Measurements from ENCODE around the gene DAB1. TPM values are rescaled to one million over a fixed set of nuclear protein-coding genes. Genes with fewer than 3 reads are reported as not detected.

The DAB1 gene
- total RNA-seq: not detected

DNA sequence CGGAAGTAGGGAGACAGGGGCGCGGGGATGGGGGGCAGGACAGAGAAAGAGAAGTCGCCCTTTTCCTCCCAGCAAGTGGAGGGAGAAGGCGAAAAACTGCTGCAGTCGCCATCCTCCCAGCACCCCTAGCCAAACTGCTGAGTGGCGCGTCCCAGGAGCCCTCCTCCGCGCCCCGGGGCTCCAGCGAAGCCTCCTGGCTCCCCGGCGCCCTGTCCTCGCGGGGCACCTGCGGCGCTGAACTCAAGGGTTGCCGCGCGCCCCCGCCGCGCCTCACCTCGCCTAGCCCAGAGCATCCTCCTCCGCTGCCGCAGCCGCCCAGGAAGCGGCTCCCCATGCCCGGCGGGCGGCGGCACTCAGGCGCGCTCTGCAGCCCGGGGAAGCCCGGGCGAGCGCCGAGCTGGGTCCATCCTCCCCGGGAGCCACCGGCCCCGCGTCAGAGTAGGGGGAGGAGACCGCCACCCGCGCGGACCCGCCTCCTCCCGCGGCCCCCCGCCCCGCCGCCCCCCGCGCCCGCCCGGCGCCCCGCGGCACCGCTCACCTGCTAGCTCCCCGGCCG lies at the start of gene DAB1:
DAB1 (minus strand) TSS at position 405 of the 556 bp plus-strand sequence. CDS start 133,030 bp downstream, outside the sequence.
- DNase-seq (no peak), ATAC-seq (peak; percentile 41)
- Mint-ChIP-seq H3K36me3 (ENCODE audit: insufficient read depth) (no peaks in the 10 kb centered on the region), H3K4me3 (peak within 1 kb of the TSS; percentile 26), H3K4me1 (ENCODE audit: low read depth) (peaks cover 2% of the 10 kb centered on the region), H3K27me3 (ENCODE audit: low read depth) (peaks cover 60% of the 10 kb centered on the region), H3K9me3 (no peaks in the 10 kb centered on the region)

DNA sequence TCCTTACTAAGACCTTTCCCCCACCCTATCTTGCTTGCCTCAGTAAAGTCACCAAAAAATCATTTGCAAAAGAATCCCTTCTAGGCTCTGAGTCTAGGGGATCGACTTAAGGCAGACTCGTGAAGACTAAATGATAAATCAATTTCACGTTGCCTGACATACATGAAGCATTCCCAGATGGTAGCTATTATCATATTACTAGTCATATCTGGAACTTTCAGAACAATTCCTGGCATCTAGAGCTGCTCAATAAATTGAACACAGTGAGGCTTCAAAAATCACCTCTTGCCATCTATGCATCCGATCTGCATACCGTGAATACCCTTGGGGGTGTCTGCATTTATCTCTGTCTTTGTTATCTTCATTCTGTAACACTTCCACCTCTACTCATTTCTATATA lies 49.6 kb upstream of the DAB1 start:
- DNase-seq (no peak), ATAC-seq (no peak)
- Mint-ChIP-seq H3K27me3 (ENCODE audit: low read depth) (no peaks in the 10 kb centered on the region), H3K4me1 (ENCODE audit: low read depth) (no peaks in the 10 kb centered on the region), H3K4me3 (no peak overlapping the region), H3K9me3 (no peaks in the 10 kb centered on the region), H3K36me3 (ENCODE audit: insufficient read depth) (no peaks in the 10 kb centered on the region)

GRCh38 chr1:57471995-57472394 lies 48.1 kb upstream of the DAB1 start:
- DNase-seq: no peak
- H3K9me3 Mint-ChIP-seq: peaks cover 3% of the 10 kb centered on the region
- ATAC-seq: no peak
- no peak overlapping the region for H3K4me3 Mint-ChIP-seq
- no peaks in the 10 kb centered on the region for H3K27me3 Mint-ChIP-seq (ENCODE audit: low read depth)
- no peaks in the 10 kb centered on the region for H3K36me3 Mint-ChIP-seq (ENCODE audit: insufficient read depth)
- no peaks in the 10 kb centered on the region for H3K4me1 Mint-ChIP-seq (ENCODE audit: low read depth)

DNA sequence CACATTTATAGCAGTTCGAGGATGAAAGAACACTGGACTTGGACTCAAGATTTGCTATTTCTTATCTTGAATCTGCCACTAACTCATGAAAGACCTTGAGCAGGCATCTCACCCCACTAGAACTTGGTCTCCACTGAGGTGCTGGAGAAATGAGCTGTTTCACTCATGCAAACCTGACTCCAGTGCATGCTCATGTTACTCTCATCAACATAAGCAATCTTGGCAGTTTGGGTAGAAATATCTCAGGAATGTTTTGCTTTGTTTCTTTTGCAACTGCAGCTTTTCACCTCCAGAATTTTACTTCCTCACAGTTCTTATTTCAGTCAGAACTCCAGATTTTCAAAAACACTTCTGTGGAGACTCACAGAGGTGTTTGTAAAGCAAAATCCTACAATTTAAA lies 46.2 kb upstream of the DAB1 start:
- Mint-ChIP-seq H3K27me3 (ENCODE audit: low read depth) (no peaks in the 10 kb centered on the region), H3K36me3 (ENCODE audit: insufficient read depth) (no peaks in the 10 kb centered on the region), H3K4me1 (ENCODE audit: low read depth) (no peaks in the 10 kb centered on the region), H3K4me3 (no peak overlapping the region), H3K9me3 (peaks cover 3% of the 10 kb centered on the region)
- DNase-seq: no peak
- no peak for ATAC-seq

DNA sequence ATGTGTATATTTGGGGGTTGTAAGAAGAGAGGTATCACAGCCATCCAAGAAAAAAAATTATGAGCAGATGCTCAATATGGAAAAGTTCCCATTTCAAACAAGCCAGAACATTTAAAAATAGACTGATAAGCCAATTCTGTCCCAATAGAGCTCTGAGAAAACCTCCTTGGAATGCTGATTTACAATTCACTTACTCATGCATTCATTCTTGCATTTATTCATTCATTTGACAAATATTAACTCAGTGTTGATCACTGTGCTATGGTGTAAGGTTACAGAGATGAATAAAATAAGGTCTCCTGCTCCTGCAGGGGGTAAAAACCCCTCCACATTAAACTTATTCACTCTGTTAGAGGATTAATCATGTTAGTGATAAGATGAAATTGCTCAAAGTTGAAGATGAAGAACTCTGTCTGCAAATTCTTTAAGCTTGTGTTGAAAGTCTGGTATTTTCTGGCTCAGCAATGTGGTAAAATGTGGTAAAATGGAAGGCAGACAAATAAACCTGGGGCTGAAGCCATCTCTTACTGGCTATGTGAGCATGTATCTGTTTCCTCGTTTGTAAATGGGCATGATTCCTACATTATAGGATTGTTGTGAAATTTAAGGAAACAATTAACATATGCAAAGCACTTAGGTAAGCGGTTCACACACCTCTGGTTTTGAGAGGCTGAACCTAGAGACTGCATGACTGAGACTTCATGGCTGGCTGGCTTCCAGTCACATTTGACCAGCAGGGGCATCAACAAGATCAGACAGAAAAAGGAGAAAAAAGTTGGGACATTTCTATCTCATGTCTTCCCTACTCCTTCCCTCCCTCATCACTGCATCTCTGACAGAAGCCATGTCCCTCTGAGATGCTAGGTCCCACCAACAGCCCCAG lies 45.0 kb upstream of the DAB1 start:
- no peaks in the 10 kb centered on the region for H3K4me1 Mint-ChIP-seq (ENCODE audit: low read depth)
- no peaks in the 10 kb centered on the region for H3K36me3 Mint-ChIP-seq (ENCODE audit: insufficient read depth)
- H3K27me3 Mint-ChIP-seq (ENCODE audit: low read depth): no peaks in the 10 kb centered on the region

DNA sequence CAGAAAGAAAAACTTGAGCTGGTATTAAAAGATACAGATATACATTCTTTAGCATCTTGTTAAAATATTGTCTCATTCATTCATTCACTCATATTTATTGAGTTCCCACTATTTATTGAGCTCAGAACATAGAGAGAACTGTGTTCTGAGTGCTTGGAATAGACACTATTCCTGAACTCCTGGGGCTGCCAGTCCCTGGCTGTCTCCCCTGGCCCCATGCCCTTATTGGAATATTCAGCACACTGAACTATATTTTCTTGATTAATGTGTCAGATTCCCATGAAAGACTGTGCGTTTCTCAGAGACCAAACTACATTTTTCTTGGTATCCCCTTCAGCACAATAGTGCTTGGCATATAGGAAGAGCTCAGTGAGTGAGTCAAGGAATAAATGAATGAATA lies 44.0 kb upstream of the DAB1 start:
- DNase-seq (no peak), ATAC-seq (no peak)
- Mint-ChIP-seq H3K36me3 (ENCODE audit: insufficient read depth) (no peaks in the 10 kb centered on the region), H3K9me3 (peaks cover 3% of the 10 kb centered on the region), H3K4me1 (ENCODE audit: low read depth) (no peaks in the 10 kb centered on the region), H3K27me3 (ENCODE audit: low read depth) (peaks cover 3% of the 10 kb centered on the region), H3K4me3 (no peak overlapping the region)

More for the DNA sequence above, 45.0 kb upstream of the DAB1 start:
- Mint-ChIP-seq H3K4me3 (no peak overlapping the region), H3K9me3 (peaks cover 3% of the 10 kb centered on the region)
- no peak for DNase-seq
- no peak for ATAC-seq

DNA sequence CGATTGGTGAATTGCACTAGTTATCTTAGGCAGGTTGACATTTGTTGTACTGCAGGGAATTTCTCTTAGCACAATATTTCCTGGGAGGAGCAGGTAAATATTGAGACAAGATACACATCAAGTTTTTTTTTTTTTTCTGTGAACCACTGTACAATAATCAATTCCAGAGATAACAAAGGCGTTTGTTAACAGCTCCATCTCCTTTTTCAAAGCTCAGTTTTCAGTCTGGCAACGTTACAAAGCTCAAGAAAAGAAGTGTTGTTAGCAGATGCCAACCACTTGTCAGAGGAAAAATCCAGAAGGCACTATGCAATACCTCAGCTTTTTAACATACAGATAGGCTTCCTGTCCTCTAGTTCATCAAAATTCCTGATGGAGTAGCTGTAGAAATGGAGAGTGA lies 40.9 kb upstream of the DAB1 start:
- ATAC-seq (no peak), DNase-seq (no peak)
- H3K36me3 Mint-ChIP-seq (ENCODE audit: insufficient read depth): no peaks in the 10 kb centered on the region
- H3K27me3 Mint-ChIP-seq (ENCODE audit: low read depth): peaks cover 5% of the 10 kb centered on the region
- peaks cover 3% of the 10 kb centered on the region for H3K9me3 Mint-ChIP-seq
- H3K4me1 Mint-ChIP-seq (ENCODE audit: low read depth): no peaks in the 10 kb centered on the region
- no peak overlapping the region for H3K4me3 Mint-ChIP-seq

GRCh38 chr1:57463343-57463742 lies 39.5 kb upstream of the DAB1 start:
- Mint-ChIP-seq H3K36me3 (ENCODE audit: insufficient read depth) (no peaks in the 10 kb centered on the region), H3K9me3 (peaks cover 3% of the 10 kb centered on the region), H3K4me3 (no peak overlapping the region), H3K27me3 (ENCODE audit: low read depth) (peaks cover 5% of the 10 kb centered on the region), H3K4me1 (ENCODE audit: low read depth) (no peaks in the 10 kb centered on the region)
- no peak for DNase-seq
- ATAC-seq: no peak

- H3K4me1 Mint-ChIP-seq (ENCODE audit: low read depth): no peaks in the 10 kb centered on the region
- H3K27me3 Mint-ChIP-seq (ENCODE audit: low read depth): peaks cover 5% of the 10 kb centered on the region
- ATAC-seq (no peak), DNase-seq (no peak)
- peaks cover 13% of the 10 kb centered on the region for H3K9me3 Mint-ChIP-seq
- H3K36me3 Mint-ChIP-seq (ENCODE audit: insufficient read depth): no peaks in the 10 kb centered on the region
- H3K4me3 Mint-ChIP-seq: no peak overlapping the region
Observed at GRCh38 chr1:57461405-57461804, 37.5 kb upstream of the DAB1 start.

GRCh38 chr1:57451516-57451915 lies 27.7 kb upstream of the DAB1 start:
- Mint-ChIP-seq H3K27me3 (ENCODE audit: low read depth) (peaks cover 2% of the 10 kb centered on the region), H3K36me3 (ENCODE audit: insufficient read depth) (no peaks in the 10 kb centered on the region), H3K4me1 (ENCODE audit: low read depth) (no peaks in the 10 kb centered on the region), H3K9me3 (no peaks in the 10 kb centered on the region), H3K4me3 (no peak overlapping the region)
- ATAC-seq (no peak), DNase-seq (no peak)

GRCh38 chr1:57450981-57451380 lies 27.1 kb upstream of the DAB1 start:
- no peak for DNase-seq
- no peaks in the 10 kb centered on the region for H3K36me3 Mint-ChIP-seq (ENCODE audit: insufficient read depth)
- no peak overlapping the region for H3K4me3 Mint-ChIP-seq
- H3K9me3 Mint-ChIP-seq: no peaks in the 10 kb centered on the region
- H3K4me1 Mint-ChIP-seq (ENCODE audit: low read depth): no peaks in the 10 kb centered on the region
- H3K27me3 Mint-ChIP-seq (ENCODE audit: low read depth): peaks cover 2% of the 10 kb centered on the region
- ATAC-seq: no peak

DNA sequence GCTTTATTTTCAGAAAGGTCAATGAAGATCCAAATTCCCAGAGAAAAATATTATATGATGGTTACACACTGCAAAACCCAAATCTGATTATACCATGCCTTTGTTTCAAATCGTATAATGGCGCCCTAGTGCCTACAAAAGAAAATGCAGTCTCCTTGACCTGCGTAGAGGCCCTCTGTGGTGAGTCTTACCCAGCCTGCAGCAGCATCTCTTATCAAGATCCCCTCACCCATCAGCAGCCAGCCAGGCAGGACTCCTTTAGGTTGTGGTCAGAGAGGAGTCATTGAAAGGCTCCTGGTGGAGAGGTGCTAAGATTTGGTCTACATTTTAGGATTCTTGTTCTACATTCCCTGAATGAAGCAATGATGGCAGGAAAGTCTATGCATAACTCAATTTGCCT lies 23.7 kb upstream of the DAB1 start:
- Mint-ChIP-seq H3K27me3 (ENCODE audit: low read depth) (no peaks in the 10 kb centered on the region), H3K4me1 (ENCODE audit: low read depth) (no peaks in the 10 kb centered on the region), H3K4me3 (no peak overlapping the region), H3K9me3 (no peaks in the 10 kb centered on the region), H3K36me3 (ENCODE audit: insufficient read depth) (no peaks in the 10 kb centered on the region)
- no peak for DNase-seq
- ATAC-seq: no peak

DNA sequence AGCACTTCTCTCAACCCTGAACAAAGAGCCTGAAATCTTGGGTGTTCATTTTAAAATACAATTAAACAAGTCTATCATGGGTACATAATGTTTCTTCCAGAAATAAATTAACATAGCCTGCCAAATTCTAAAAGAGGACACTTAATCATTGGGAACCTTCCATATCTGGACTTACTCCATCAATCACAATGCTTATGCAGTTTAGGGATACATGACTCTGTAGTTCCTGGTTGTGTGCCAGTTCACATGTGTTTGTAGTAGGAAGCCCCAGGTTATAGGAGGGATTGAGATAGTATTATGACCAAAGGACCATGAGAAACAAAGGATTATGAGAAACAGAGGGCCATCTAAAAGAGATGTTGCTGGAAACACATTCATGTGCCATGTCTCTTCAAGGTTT lies 19.1 kb upstream of the DAB1 start:
- Mint-ChIP-seq H3K4me3 (no peak overlapping the region), H3K4me1 (ENCODE audit: low read depth) (no peaks in the 10 kb centered on the region), H3K36me3 (ENCODE audit: insufficient read depth) (no peaks in the 10 kb centered on the region), H3K9me3 (no peaks in the 10 kb centered on the region), H3K27me3 (ENCODE audit: low read depth) (peaks cover 3% of the 10 kb centered on the region)
- ATAC-seq: no peak
- DNase-seq: no peak

GRCh38 chr1:57440096-57440495 lies 16.2 kb upstream of the DAB1 start:
- no peaks in the 10 kb centered on the region for H3K4me1 Mint-ChIP-seq (ENCODE audit: low read depth)
- no peaks in the 10 kb centered on the region for H3K9me3 Mint-ChIP-seq
- H3K27me3 Mint-ChIP-seq (ENCODE audit: low read depth): peaks cover 3% of the 10 kb centered on the region
- ATAC-seq (no peak), DNase-seq (no peak)
- H3K4me3 Mint-ChIP-seq: no peak overlapping the region
- H3K36me3 Mint-ChIP-seq (ENCODE audit: insufficient read depth): no peaks in the 10 kb centered on the region

GRCh38 chr1:57431400-57431799 lies 7.5 kb upstream of the DAB1 start:
- ATAC-seq (no peak), DNase-seq (no peak)
- H3K36me3 Mint-ChIP-seq (ENCODE audit: insufficient read depth): no peaks in the 10 kb centered on the region
- H3K4me3 Mint-ChIP-seq: no peak overlapping the region
- H3K9me3 Mint-ChIP-seq: no peaks in the 10 kb centered on the region
- H3K4me1 Mint-ChIP-seq (ENCODE audit: low read depth): no peaks in the 10 kb centered on the region
- H3K27me3 Mint-ChIP-seq (ENCODE audit: low read depth): peaks cover 7% of the 10 kb centered on the region
